PFSK-1 (cell line): ENCODE measurements around the gene KLK4.

Experiments used
- POLR2AphosphoS5 ChIP-seq: IDR thresholded peaks from 2 replicates; pipeline ENCODE4 v1.6.1; 2012; ENCODE audit warnings: low read depth, mild to moderate bottlenecking, control low read depth, low read length, moderate library complexity
- REST ChIP-seq, 2 experiments: IDR thresholded peaks; 2 replicates each; pipeline versions ENCODE4 v1.6.1 to v1.8.0; 2011 to 2012; ENCODE audit warnings: low read depth in 2 of 2, low read length in 2 of 2, control low read depth in 1 of 2, inconsistent platforms in 1 of 2, mild to moderate bottlenecking in 1 of 2, moderate library complexity in 1 of 2; ENCODE audit not compliant: insufficient read depth in 1 of 2
- TAF1 ChIP-seq: IDR thresholded peaks from 2 replicates; pipeline ENCODE4 v1.6.1; 2012; ENCODE audit warnings: low read length, control low read depth, borderline replicate concordance; ENCODE audit not compliant: insufficient read depth

- TF ChIP-seq REST (IDR thresholded peaks at IDR 0.05; ENCODE audit: insufficient read depth in 1 of 2, low read depth in 2 of 2, low read length in 2 of 2) (no peak), POLR2AphosphoS5 (no peak), TAF1 (no peak)
These were observed 4.9 kb upstream of the KLK4 start for GRCh38 chr19:50916069-50916468.
